ENCODE results near the gene IMMP2L.

Gene IMMP2L

DNA sequence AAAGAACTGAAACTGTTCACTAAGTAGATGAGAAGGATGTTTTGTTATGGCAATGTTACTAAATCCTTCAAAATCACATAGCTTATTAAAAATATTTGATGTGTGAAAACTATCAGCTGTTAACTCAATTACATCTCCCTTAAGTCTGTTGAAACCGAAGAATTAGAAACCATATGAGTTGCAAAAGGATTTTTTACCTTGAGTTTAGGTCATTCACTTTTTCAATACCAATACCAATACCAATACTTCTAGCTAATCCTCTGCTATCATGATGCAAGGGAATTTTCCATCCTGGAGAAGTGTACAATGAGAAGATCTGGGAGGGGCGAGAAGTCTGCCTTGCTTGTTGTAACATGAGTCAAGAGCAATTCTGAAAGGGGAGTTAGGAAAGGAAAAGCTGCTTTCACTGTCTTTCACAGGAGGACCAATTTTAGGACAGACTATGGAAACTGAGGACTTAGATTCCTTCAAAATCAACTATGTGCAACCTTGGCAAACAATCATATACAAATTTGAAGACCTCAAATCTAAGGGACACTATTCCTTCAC, 199.7 kb downstream of the IMMP2L start:
- TF ChIP-seq, protein P1, sequence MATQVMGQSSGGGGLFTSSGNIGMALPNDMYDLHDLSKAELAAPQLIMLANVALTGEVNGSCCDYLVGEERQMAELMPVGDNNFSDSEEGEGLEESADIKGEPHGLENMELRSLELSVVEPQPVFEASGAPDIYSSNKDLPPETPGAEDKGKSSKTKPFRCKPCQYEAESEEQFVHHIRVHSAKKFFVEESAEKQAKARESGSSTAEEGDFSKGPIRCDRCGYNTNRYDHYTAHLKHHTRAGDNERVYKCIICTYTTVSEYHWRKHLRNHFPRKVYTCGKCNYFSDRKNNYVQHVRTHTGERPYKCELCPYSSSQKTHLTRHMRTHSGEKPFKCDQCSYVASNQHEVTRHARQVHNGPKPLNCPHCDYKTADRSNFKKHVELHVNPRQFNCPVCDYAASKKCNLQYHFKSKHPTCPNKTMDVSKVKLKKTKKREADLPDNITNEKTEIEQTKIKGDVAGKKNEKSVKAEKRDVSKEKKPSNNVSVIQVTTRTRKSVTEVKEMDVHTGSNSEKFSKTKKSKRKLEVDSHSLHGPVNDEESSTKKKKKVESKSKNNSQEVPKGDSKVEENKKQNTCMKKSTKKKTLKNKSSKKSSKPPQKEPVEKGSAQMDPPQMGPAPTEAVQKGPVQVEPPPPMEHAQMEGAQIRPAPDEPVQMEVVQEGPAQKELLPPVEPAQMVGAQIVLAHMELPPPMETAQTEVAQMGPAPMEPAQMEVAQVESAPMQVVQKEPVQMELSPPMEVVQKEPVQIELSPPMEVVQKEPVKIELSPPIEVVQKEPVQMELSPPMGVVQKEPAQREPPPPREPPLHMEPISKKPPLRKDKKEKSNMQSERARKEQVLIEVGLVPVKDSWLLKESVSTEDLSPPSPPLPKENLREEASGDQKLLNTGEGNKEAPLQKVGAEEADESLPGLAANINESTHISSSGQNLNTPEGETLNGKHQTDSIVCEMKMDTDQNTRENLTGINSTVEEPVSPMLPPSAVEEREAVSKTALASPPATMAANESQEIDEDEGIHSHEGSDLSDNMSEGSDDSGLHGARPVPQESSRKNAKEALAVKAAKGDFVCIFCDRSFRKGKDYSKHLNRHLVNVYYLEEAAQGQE (IDR thresholded peaks at IDR 0.05; ENCODE audit: insufficient read depth in 1 of 2, low read depth in 2 of 2, low read length in 2 of 2), result no peak
- TF ChIP-seq FOXP2 (optimal IDR thresholded peaks at IDR 0.05; ENCODE audit: borderline replicate concordance, extremely low read depth, extremely low read length, insufficient read depth), result no peak
- TF ChIP-seq SIN3A (IDR thresholded peaks at IDR 0.05; ENCODE audit: borderline replicate concordance, insufficient read depth, low read length), result no peak
- no peak for TF ChIP-seq TAF1 (IDR thresholded peaks at IDR 0.05; ENCODE audit: borderline replicate concordance, insufficient read depth, low read length)
- no peak for TF ChIP-seq POLR2AphosphoS5 (IDR thresholded peaks at IDR 0.05; ENCODE audit: low read depth, low read length)

DNA sequence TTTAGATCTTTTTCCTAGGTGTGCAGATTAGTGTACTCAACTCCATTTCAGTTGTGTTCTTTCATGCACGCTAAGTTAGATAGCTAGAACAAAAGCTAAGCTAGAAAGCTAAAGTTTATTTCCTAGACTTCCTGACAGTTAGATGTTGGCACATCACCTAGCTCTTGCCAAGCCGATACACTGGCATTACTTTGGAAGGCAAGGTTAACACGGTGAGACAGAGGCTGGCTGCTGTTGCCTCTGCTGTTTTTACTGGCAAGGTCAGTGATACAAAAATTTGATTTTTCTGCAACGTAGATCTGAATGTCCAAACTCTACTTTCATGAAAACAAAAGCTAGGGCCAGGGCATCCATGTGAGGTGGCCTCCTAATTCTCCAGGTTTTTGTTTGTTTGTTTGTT, 203.4 kb downstream of the IMMP2L start:
- TF ChIP-seq POLR2AphosphoS5 (IDR thresholded peaks at IDR 0.05; ENCODE audit: low read depth, low read length) (no peak), TAF1 (IDR thresholded peaks at IDR 0.05; ENCODE audit: borderline replicate concordance, insufficient read depth, low read length) (no peak)

DNA sequence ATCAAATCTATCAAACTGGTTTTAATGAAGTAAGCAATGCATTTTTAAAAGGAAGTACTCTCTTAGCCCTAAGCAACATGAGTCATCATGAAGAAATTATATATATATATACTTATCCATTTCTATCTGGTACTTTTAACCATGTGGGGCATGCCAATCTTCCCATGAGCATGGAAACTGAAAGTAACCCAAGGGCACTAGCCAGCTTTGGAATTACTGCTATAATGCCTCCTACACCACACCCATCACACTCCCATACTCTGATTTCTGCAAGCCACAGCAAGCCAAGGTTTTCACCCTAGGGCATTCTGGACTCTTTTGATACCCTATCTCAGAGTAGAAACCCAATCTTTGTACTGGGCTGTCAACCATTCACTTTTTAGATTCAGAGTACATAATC, 204.6 kb downstream of the IMMP2L start:
- TF ChIP-seq SIN3A (IDR thresholded peaks at IDR 0.05; ENCODE audit: borderline replicate concordance, insufficient read depth, low read length) (no peak), POLR2AphosphoS5 (IDR thresholded peaks at IDR 0.05; ENCODE audit: low read depth, low read length) (no peak), TAF1 (IDR thresholded peaks at IDR 0.05; ENCODE audit: borderline replicate concordance, insufficient read depth, low read length) (no peak), FOXP2 (optimal IDR thresholded peaks at IDR 0.05; ENCODE audit: borderline replicate concordance, extremely low read depth, extremely low read length, insufficient read depth) (no peak)
- TF ChIP-seq, protein P1 (IDR thresholded peaks at IDR 0.05; ENCODE audit: insufficient read depth in 1 of 2, low read depth in 2 of 2, low read length in 2 of 2), result no peak

DNA sequence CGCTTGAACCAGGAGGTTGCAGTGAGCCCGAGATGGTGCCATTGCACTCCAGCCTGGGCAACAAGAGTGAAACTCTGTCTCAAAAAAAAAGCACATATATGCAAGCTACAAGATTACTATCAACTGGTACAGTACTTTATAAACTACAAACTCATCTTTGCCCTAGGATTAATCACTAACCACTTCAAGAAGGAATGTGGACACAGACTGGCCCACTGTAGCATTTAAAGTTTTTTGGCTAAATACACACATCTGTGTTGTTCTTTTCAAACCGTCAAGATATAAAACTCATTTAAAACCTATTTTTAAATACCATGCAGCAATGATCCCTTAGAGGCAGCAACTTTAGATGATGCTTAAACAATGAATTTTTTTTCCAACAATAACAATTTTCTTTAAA, 205.4 kb downstream of the IMMP2L start:
- TF ChIP-seq FOXP2 (optimal IDR thresholded peaks at IDR 0.05; ENCODE audit: borderline replicate concordance, extremely low read depth, extremely low read length, insufficient read depth) (no peak), TAF1 (IDR thresholded peaks at IDR 0.05; ENCODE audit: borderline replicate concordance, insufficient read depth, low read length) (no peak), POLR2AphosphoS5 (IDR thresholded peaks at IDR 0.05; ENCODE audit: low read depth, low read length) (no peak), SIN3A (IDR thresholded peaks at IDR 0.05; ENCODE audit: borderline replicate concordance, insufficient read depth, low read length) (no peak)
- TF ChIP-seq, protein P1 (IDR thresholded peaks at IDR 0.05; ENCODE audit: insufficient read depth in 1 of 2, low read depth in 2 of 2, low read length in 2 of 2), result no peak

DNA sequence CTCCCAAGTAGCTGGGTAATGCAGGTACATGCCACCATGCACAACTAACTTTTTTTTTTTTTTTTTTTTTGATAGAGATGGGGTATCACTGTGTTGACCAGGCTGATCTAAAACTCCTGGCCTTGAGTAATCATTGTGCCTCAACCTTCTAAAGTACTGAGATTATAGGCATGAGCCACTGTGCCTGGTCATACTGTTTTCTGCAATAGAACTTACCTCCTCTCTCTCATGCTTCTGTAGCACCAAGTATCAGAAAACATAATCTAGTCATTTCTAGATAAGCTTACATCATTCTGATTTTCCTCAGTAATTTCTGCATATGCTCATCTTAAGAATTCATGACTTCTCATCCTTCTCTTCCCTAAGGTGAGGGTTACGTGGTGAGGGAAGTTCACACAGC, 210.0 kb downstream of the IMMP2L start:
- TF ChIP-seq, protein P1 (IDR thresholded peaks at IDR 0.05; ENCODE audit: insufficient read depth in 1 of 2, low read depth in 2 of 2, low read length in 2 of 2), result no peak
- TF ChIP-seq TAF1 (IDR thresholded peaks at IDR 0.05; ENCODE audit: borderline replicate concordance, insufficient read depth, low read length) (no peak), SIN3A (IDR thresholded peaks at IDR 0.05; ENCODE audit: borderline replicate concordance, insufficient read depth, low read length) (no peak), FOXP2 (optimal IDR thresholded peaks at IDR 0.05; ENCODE audit: borderline replicate concordance, extremely low read depth, extremely low read length, insufficient read depth) (no peak), POLR2AphosphoS5 (IDR thresholded peaks at IDR 0.05; ENCODE audit: low read depth, low read length) (no peak)
